ENCODE measurements around the gene MYCBP2. TPM values are rescaled to one million over a fixed set of nuclear protein-coding genes. Genes with fewer than 3 reads are reported as not detected.

Gene MYCBP2
- total RNA-seq, 2 experiments from 2014 or later, result 121 to 125 TPM

GRCh38 chr13:77329911-77330584 lies 3.2 kb upstream of the MYCBP2 start:
- POLR2A ChIA-PET, result interaction anchor here (0.6 to 9.0 kb wide), 20 partner anchors 8 to 304 kb away, joined by 3 to 117 read pairs (median 4); partner anchors contain the start of gene FBXL3
- Histone ChIP-seq H3K4me1 (ENCODE audit: insufficient read depth, low read length, poor library complexity, severe bottlenecking) (peaks cover 42% of the 10 kb centered on the region), H3K9me2 (ENCODE audit: insufficient read depth, low read length) (no peaks in the 10 kb centered on the region), H3K9me3 (ENCODE audit: low read length) (no peaks in the 10 kb centered on the region), H3K4me2 (ENCODE audit: low read length) (peak overlapping the region; percentile 90), H3K4me3 (ENCODE audit: low read depth, low read length, poor library complexity, severe bottlenecking) (peak overlapping the region; percentile 89), H4K20me1 (ENCODE audit: insufficient read depth, low read length) (peaks cover 9% of the 10 kb centered on the region), H3K79me2 (ENCODE audit: insufficient read depth, low read depth, low read length) (peaks cover 32% of the 10 kb centered on the region), H3K36me3 (ENCODE audit: insufficient read depth, low read length) (no peaks in the 10 kb centered on the region), H2AFZ (ENCODE audit: low read length) (peak overlapping the region; percentile 77), H3K27ac (ENCODE audit: low read depth, low read length, poor library complexity, severe bottlenecking) (peak overlapping the region; percentile 97)
- intact Hi-C loops (cut with micrococcal nuclease; ENCODE audit: unreplicated experiment), result loop anchor here (1.0 to 5.0 kb wide), 4 partner anchors 87 to 367 kb away; partner anchors contain the start of gene SLAIN1
- CTCF ChIA-PET (ENCODE audit: unreplicated experiment), result interaction anchor here (0.9 kb wide), 1 partner anchor 148 kb away, joined by 3 read pairs; no protein-coding TSS in a partner anchor
- BruUV-seq (replicated peaks), result TSS peak; percentile 81
- TF ChIP-seq EZH2phosphoT487 (IDR thresholded peaks at IDR 0.05; ENCODE audit: borderline replicate concordance, low read depth, low read length) (no peak), CTCF (conservative IDR thresholded peaks at IDR 0.05; ENCODE audit: low read length) (0 out of 2 replicates have a peak, but pooled peaks have one; percentile 10)
- peak; percentile 69 for DNase-seq (ENCODE audit: low spot score)

- ChIA-PET CTCF (ENCODE audit: unreplicated experiment) (interaction anchor here (0.6 to 1.6 kb wide), 2 partner anchors 88 to 148 kb away, joined by 3 to 5 read pairs; no protein-coding TSS in a partner anchor), POLR2A (interaction anchor here (0.6 to 9.0 kb wide), 19 partner anchors 11 to 303 kb away, joined by 3 to 117 read pairs (median 4); partner anchors contain the start of gene FBXL3)
- peak; percentile 99 for DNase-seq (ENCODE audit: low spot score)
- Histone ChIP-seq H3K79me2 (ENCODE audit: insufficient read depth, low read depth, low read length) (peaks cover 39% of the 10 kb centered on the region), H3K4me1 (ENCODE audit: insufficient read depth, low read length, poor library complexity, severe bottlenecking) (peaks cover 45% of the 10 kb centered on the region), H3K27ac (ENCODE audit: low read depth, low read length, poor library complexity, severe bottlenecking) (peak overlapping the region; percentile 97), H3K4me2 (ENCODE audit: low read length) (peak overlapping the region; percentile 90), H2AFZ (ENCODE audit: low read length) (peak overlapping the region; percentile 77), H3K4me3 (ENCODE audit: low read depth, low read length, poor library complexity, severe bottlenecking) (peak overlapping the region; percentile 89), H3K9me3 (ENCODE audit: low read length) (no peaks in the 10 kb centered on the region), H3K9me2 (ENCODE audit: insufficient read depth, low read length) (no peaks in the 10 kb centered on the region), H4K20me1 (ENCODE audit: insufficient read depth, low read length) (peaks cover 16% of the 10 kb centered on the region), H3K36me3 (ENCODE audit: insufficient read depth, low read length) (no peaks in the 10 kb centered on the region)
- BruUV-seq (replicated peaks), result no TSS peak
- intact Hi-C loops (cut with micrococcal nuclease; ENCODE audit: unreplicated experiment), result loop anchor here (1.0 to 5.0 kb wide), 4 partner anchors 87 to 368 kb away; partner anchors contain the start of gene SLAIN1
- no peak for TF ChIP-seq EZH2phosphoT487 (IDR thresholded peaks at IDR 0.05; ENCODE audit: borderline replicate concordance, low read depth, low read length)
Measured at GRCh38 chr13:77329133-77329910, 2.4 kb upstream of the MYCBP2 start.

- Histone ChIP-seq H3K9me2 (ENCODE audit: insufficient read depth, low read length) (no peaks in the 10 kb centered on the region), H2AFZ (ENCODE audit: low read length) (peak overlapping the region; percentile 70; the same call in 1 of the 2 replicates), H3K79me2 (ENCODE audit: insufficient read depth, low read depth, low read length) (peaks cover 44% of the 10 kb centered on the region), H3K4me1 (ENCODE audit: insufficient read depth, low read length, poor library complexity, severe bottlenecking) (peaks cover 48% of the 10 kb centered on the region), H4K20me1 (ENCODE audit: insufficient read depth, low read length) (peaks cover 21% of the 10 kb centered on the region), H3K36me3 (ENCODE audit: insufficient read depth, low read length) (no peaks in the 10 kb centered on the region), H3K4me2 (ENCODE audit: low read length) (peak overlapping the region; percentile 90), H3K4me3 (ENCODE audit: low read depth, low read length, poor library complexity, severe bottlenecking) (peak overlapping the region; percentile 89), H3K27ac (ENCODE audit: low read depth, low read length, poor library complexity, severe bottlenecking) (peak overlapping the region; percentile 97), H3K9me3 (ENCODE audit: low read length) (no peaks in the 10 kb centered on the region)
- no peak for TF ChIP-seq CTCF (conservative IDR thresholded peaks at IDR 0.05; ENCODE audit: low read length)
- TF ChIP-seq EZH2phosphoT487 (IDR thresholded peaks at IDR 0.05; ENCODE audit: borderline replicate concordance, low read depth, low read length), result no peak
- ChIA-PET POLR2A (interaction anchor here (0.8 to 9.0 kb wide), 14 partner anchors 11 to 336 kb away, joined by 3 to 117 read pairs (median 4); no protein-coding TSS in a partner anchor), CTCF (ENCODE audit: unreplicated experiment) (interaction anchor here (1.6 kb wide), 1 partner anchor 149 kb away, joined by 5 read pairs; no protein-coding TSS in a partner anchor)
- no TSS peak for BruUV-seq (replicated peaks)
- intact Hi-C loops (cut with micrococcal nuclease; ENCODE audit: unreplicated experiment), result loop anchor here (1.0 to 5.0 kb wide), 4 partner anchors 88 to 369 kb away; partner anchors contain the start of gene SLAIN1
- DNase-seq (ENCODE audit: low spot score), result no peak
Measured at GRCh38 chr13:77328819-77329132, 1.9 kb upstream of the MYCBP2 start.

Measured in OCI-LY7 (cell line).